CD8-positive, alpha-beta memory T cell (primary cell): ENCODE data around the gene GRXCR2. TPM values are rescaled to one million over a fixed set of nuclear protein-coding genes. Genes with fewer than 3 reads are reported as not detected.
"Not testable (repeated sequence)": the region's sequence is repeated elsewhere in the genome, so short reads cannot be mapped to it uniquely, and the experiment has no call there.

Source experiments
- CTCF ChIA-PET: fragments of 350-600 bp; sonication (Branson Sonifier 250); formaldehyde crosslinking; loops from one replicate; lab custom pipeline; 2021; ENCODE audit warnings: antibody characterized with exemption; lab: Charles Lee
- POLR2A ChIA-PET: fragments of 350-600 bp; sonication (Branson Sonifier 250); formaldehyde crosslinking; loops from one replicate; lab custom pipeline; 2021; ENCODE audit warnings: antibody characterized with exemption; lab: Charles Lee
- DNase-seq, 5 donors: peaks; one replicate each; pipeline versions ENCODE4 v3.0.0 to v3.0.0-alpha.2; 2020 to 2022; ENCODE audit warnings: mixed read lengths in 1 of 5
- H3K27ac ChIP-seq: one replicate; pipeline ENCODE4 v1.7.0; 2013; ENCODE audit warnings: low read depth, mild to moderate bottlenecking, low read length, moderate library complexity
- H3K27me3 ChIP-seq: 2 replicates; pipeline ENCODE4 v1.7.0; 2013; ENCODE audit warnings: low read length, mild to moderate bottlenecking; ENCODE audit not compliant: insufficient read depth, poor library complexity, severe bottlenecking
- H3K36me3 ChIP-seq: 2 replicates; pipeline ENCODE4 v1.7.0; 2013; ENCODE audit warnings: mild to moderate bottlenecking, low read length, moderate library complexity; ENCODE audit not compliant: insufficient read depth
- H3K4me1 ChIP-seq: 2 replicates; pipeline ENCODE4 v1.7.0; 2013; ENCODE audit warnings: mild to moderate bottlenecking, low read length, moderate library complexity; ENCODE audit not compliant: insufficient read depth
- H3K4me3 ChIP-seq: 2 replicates; pipeline ENCODE4 v1.7.0; 2013; ENCODE audit warnings: mild to moderate bottlenecking, low read length
- H3K9me3 ChIP-seq: 2 replicates; pipeline ENCODE4 v1.7.0; 2013; ENCODE audit warnings: mild to moderate bottlenecking, low read length
- H3K27ac Mint-ChIP-seq, 8 donors: one replicate each; pipeline ENCODE4 v1.8.0; 2020 to 2021; ENCODE audit warnings: mixed read lengths in 8 of 8, mild to moderate bottlenecking in 6 of 8, inconsistent platforms in 3 of 8, moderate library complexity in 3 of 8
- H3K27me3 Mint-ChIP-seq, 2 donors: one replicate each; pipeline ENCODE4 v1.8.0; 2020 to 2021; ENCODE audit warnings: mixed read lengths in 2 of 2, mild to moderate bottlenecking in 1 of 2, moderate library complexity in 1 of 2
- H3K36me3 Mint-ChIP-seq, 3 donors: one replicate each; pipeline ENCODE4 v1.8.0; 2020 to 2021; ENCODE audit warnings: mixed read lengths in 3 of 3, inconsistent platforms in 1 of 3, mild to moderate bottlenecking in 1 of 3
- H3K4me1 Mint-ChIP-seq, 3 donors: one replicate each; pipeline ENCODE4 v1.8.0; 2020 to 2021; ENCODE audit warnings: mixed read lengths in 3 of 3, inconsistent platforms in 1 of 3, mild to moderate bottlenecking in 1 of 3
- H3K4me3 Mint-ChIP-seq, 7 donors: one replicate each; pipeline ENCODE4 v1.8.0; 2020 to 2021; ENCODE audit warnings: mixed read lengths in 7 of 7, mild to moderate bottlenecking in 6 of 7, moderate library complexity in 4 of 7, inconsistent platforms in 2 of 7
- H3K9me3 Mint-ChIP-seq, 5 donors: one replicate each; pipeline ENCODE4 v1.8.0; 2020 to 2022; ENCODE audit warnings: mixed read lengths in 5 of 5, mild to moderate bottlenecking in 3 of 5, moderate library complexity in 2 of 5, inconsistent platforms in 1 of 5
- polyA plus RNA-seq: library from polyadenylated mRNA; unstranded; fragments of 300-500 nt; fragmentation: Illumina TruSeq; gene quantifications from one replicate; pipeline ENCODE4 v1.2.3, GENCODE V29; 2021
- total RNA-seq, 2 experiments: library from RNA; stranded (reverse); gene quantifications; one replicate each; pipeline ENCODE4 v1.2.3, GENCODE V29; 2021

GRXCR2 gene
- total and polyA plus RNA-seq, 3 experiments from 2014 or later: not detected

- H3K27me3 Mint-ChIP-seq: peaks cover 6 to 8% of the 10 kb centered on the region in 2 donors
- Histone ChIP-seq H3K4me1 (no peaks in the 10 kb centered on the region), H3K4me3 (no peak overlapping the region), H3K27ac (no peak overlapping the region), H3K36me3 (no peaks in the 10 kb centered on the region), H3K27me3 (no peaks in the 10 kb centered on the region), H3K9me3 (no peaks in the 10 kb centered on the region)
- H3K4me1 Mint-ChIP-seq: no peaks in the 10 kb centered on the region
- DNase-seq: no peak
- H3K4me3 Mint-ChIP-seq: no peak overlapping the region
- H3K9me3 Mint-ChIP-seq: peaks cover 0 to 5% (median 0%) of the 10 kb centered on the region in 5 donors
- no peaks in the 10 kb centered on the region for H3K36me3 Mint-ChIP-seq
- CTCF ChIA-PET: no interaction called here
- no peak overlapping the region for H3K27ac Mint-ChIP-seq
- POLR2A ChIA-PET: no interaction called here
Observed at GRCh38 chr5:145846081-145846480, 26.7 kb downstream of the GRXCR2 start.

- peaks cover 5 to 7% of the 10 kb centered on the region in 2 donors for H3K27me3 Mint-ChIP-seq
- H3K4me3 Mint-ChIP-seq: no peak overlapping the region
- H3K27ac ChIP-seq: no peak overlapping the region
- peaks cover 0 to 3% (median 0%) of the 10 kb centered on the region in 5 donors for H3K9me3 Mint-ChIP-seq
- no peak overlapping the region for H3K4me3 ChIP-seq
- no peaks in the 10 kb centered on the region for H3K36me3 ChIP-seq
- no peaks in the 10 kb centered on the region for H3K36me3 Mint-ChIP-seq
- no peaks in the 10 kb centered on the region for H3K9me3 ChIP-seq
- peaks cover 0 to 5% (median 2%) of the 10 kb centered on the region in 3 donors for H3K4me1 Mint-ChIP-seq
- POLR2A ChIA-PET: no interaction called here
- CTCF ChIA-PET: no interaction called here
- no peaks in the 10 kb centered on the region for H3K27me3 ChIP-seq
- no peak overlapping the region for H3K27ac Mint-ChIP-seq
- H3K4me1 ChIP-seq: no peaks in the 10 kb centered on the region
- no peak for DNase-seq
Observed at GRCh38 chr5:145841299-145841698, 31.5 kb downstream of the GRXCR2 start.

- no peak overlapping the region for H3K4me3 Mint-ChIP-seq
- Histone ChIP-seq H3K4me1 (no peaks in the 10 kb centered on the region), H3K36me3 (no peaks in the 10 kb centered on the region), H3K9me3 (no peaks in the 10 kb centered on the region), H3K4me3 (no peak overlapping the region), H3K27ac (no peak overlapping the region), H3K27me3 (no peaks in the 10 kb centered on the region)
- no peaks in the 10 kb centered on the region for H3K36me3 Mint-ChIP-seq
- POLR2A ChIA-PET: no interaction called here
- no peak for DNase-seq
- peaks cover 8 to 9% of the 10 kb centered on the region in 2 donors for H3K27me3 Mint-ChIP-seq
- H3K4me1 Mint-ChIP-seq: peaks cover 5 to 9% (median 6%) of the 10 kb centered on the region in 3 donors
- H3K27ac Mint-ChIP-seq: no peak overlapping the region
- CTCF ChIA-PET: no interaction called here
- peaks cover 0 to 3% (median 0%) of the 10 kb centered on the region in 5 donors for H3K9me3 Mint-ChIP-seq
Observed at GRCh38 chr5:145840458-145841132, 32.2 kb downstream of the GRXCR2 start.

DNA sequence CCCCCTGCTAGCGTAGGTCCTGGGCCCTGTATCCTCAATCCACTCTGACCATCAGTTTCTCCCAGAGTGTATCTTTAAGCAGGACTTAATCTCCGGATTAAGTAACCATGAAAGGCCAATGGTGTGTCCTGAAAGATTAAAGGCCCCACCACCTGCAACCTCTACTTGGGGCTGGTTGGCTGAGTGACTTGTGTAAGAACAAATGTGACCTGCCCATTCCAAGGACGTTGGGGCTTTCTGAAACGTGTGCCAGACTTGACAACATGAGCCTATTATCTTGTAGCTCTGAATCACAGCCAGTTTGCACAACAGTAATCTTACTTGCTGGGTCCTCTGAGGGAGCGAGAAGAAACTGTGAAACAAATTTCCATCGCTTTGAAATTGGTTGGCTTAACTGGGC, 34.5 kb downstream of the GRXCR2 start:
- H3K27ac Mint-ChIP-seq: no peak overlapping the region
- no peaks in the 10 kb centered on the region for H3K9me3 ChIP-seq
- H3K4me3 Mint-ChIP-seq: no peak overlapping the region
- ChIA-PET POLR2A (no interaction called here), CTCF (no interaction called here)
- no peak for DNase-seq
- no peak overlapping the region for H3K27ac ChIP-seq
- H3K36me3 ChIP-seq: no peaks in the 10 kb centered on the region
- H3K27me3 ChIP-seq: no peaks in the 10 kb centered on the region
- H3K36me3 Mint-ChIP-seq: no peaks in the 10 kb centered on the region
- peaks cover 0 to 3% (median 0%) of the 10 kb centered on the region in 5 donors for H3K9me3 Mint-ChIP-seq
- peaks cover 9 to 16% of the 10 kb centered on the region in 2 donors for H3K27me3 Mint-ChIP-seq
- no peaks in the 10 kb centered on the region for H3K4me1 ChIP-seq
- no peak overlapping the region for H3K4me3 ChIP-seq
- peaks cover 8 to 20% (median 11%) of the 10 kb centered on the region in 3 donors for H3K4me1 Mint-ChIP-seq

- H3K27me3 ChIP-seq, H3K36me3 Mint-ChIP-seq, H3K4me1 ChIP-seq, POLR2A ChIA-PET, CTCF ChIA-PET, H3K27ac Mint-ChIP-seq, DNase-seq, H3K27ac ChIP-seq, H3K36me3 ChIP-seq, H3K9me3 Mint-ChIP-seq, H3K9me3 ChIP-seq, H3K4me3 ChIP-seq: not testable (repeated sequence)
- H3K4me3 Mint-ChIP-seq: peak overlapping the region in 4 of 7 donors; percentile 4 to 77 (median 11)
- H3K4me1 Mint-ChIP-seq: peaks cover 8 to 20% (median 11%) of the 10 kb centered on the region in 3 donors
- peaks cover 7 to 16% of the 10 kb centered on the region in 2 donors for H3K27me3 Mint-ChIP-seq
Observed at GRCh38 chr5:145836241-145836640, 36.6 kb downstream of the GRXCR2 start.

DNA sequence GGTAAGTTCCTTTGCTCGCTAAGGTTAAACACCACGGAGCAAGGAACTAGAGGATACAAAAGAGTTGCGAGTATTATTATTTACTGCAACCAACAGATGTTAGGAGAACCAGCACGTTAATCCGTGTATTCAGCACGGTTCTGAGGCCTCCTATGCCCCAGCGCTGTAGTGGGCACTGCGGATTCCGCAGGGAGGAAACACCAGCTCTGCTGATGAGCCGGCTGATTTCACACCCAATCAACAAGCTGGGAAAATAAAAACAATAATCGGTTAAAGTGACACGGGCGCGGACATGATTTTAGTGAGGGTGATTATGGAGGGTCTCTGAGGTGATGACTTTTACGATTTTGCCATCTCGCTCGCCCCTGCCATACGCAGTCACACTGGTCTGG, 37.0 kb downstream of the GRXCR2 start:
- ChIA-PET POLR2A (no interaction called here), CTCF (no interaction called here)
- Mint-ChIP-seq H3K27me3 (peaks cover 7 to 16% of the 10 kb centered on the region in 2 donors), H3K27ac (no peak overlapping the region), H3K4me3 (peak overlapping the region; percentile 58 to 77 (median 70)), H3K9me3 (peaks cover 0 to 5% (median 0%) of the 10 kb centered on the region in 5 donors), H3K4me1 (peaks cover 8 to 20% (median 11%) of the 10 kb centered on the region in 3 donors), H3K36me3 (no peaks in the 10 kb centered on the region)
- DNase-seq: no peak
- no peaks in the 10 kb centered on the region for H3K36me3 ChIP-seq
- H3K4me3 ChIP-seq: peak overlapping the region; percentile 25
- peak overlapping the region; percentile 71 for H3K27ac ChIP-seq
- no peaks in the 10 kb centered on the region for H3K27me3 ChIP-seq
- H3K9me3 ChIP-seq: no peaks in the 10 kb centered on the region
- H3K4me1 ChIP-seq: no peaks in the 10 kb centered on the region

GRCh38 chr5:145834917-145835847, 37.6 kb downstream of the GRXCR2 start, which contains the start of gene PRELID2:
PRELID2 (minus strand) TSS chr5:145835342; CDS start chr5:145835251, 91 bp downstream.
- Histone ChIP-seq H3K4me3 (peak within 1 kb of the TSS; percentile 25), H3K36me3 (no peaks in the 10 kb centered on the region), H3K27me3 (no peaks in the 10 kb centered on the region), H3K4me1 (no peaks in the 10 kb centered on the region), H3K9me3 (no peaks in the 10 kb centered on the region), H3K27ac (peak within 1 kb of the TSS; percentile 71)
- ChIA-PET CTCF (interaction anchor here (0.7 to 1.9 kb wide), 2 partner anchors 9 to 18 kb away, joined by 3 read pairs; no protein-coding TSS in a partner anchor), POLR2A (no interaction called here)
- Mint-ChIP-seq H3K4me1 (peaks cover 8 to 20% (median 11%) of the 10 kb centered on the region in 3 donors), H3K4me3 (peak within 1 kb of the TSS; percentile 58 to 79 (median 75)), H3K27me3 (peaks cover 6 to 16% of the 10 kb centered on the region in 2 donors), H3K9me3 (peaks cover 0 to 5% (median 0%) of the 10 kb centered on the region in 5 donors), H3K27ac (no peak within 1 kb of the TSS), H3K36me3 (no peaks in the 10 kb centered on the region)
- peak in 4 of 5 donors; percentile 15 to 51 (median 32) for DNase-seq
